Lower leg skin (tissue), 4 donors: ENCODE results near the gene APOC1. TPM values are rescaled to one million over a fixed set of nuclear protein-coding genes. Genes with fewer than 3 reads are reported as not detected.
A peak's percentile ranks its signal among the peaks of the same experiment; 100 is the strongest.
"Not testable (repeated sequence)": the region's sequence is repeated elsewhere in the genome, so short reads cannot be mapped to it uniquely, and the experiment has no call there.

Source experiments
- DNase-seq, 2 donors: peaks; one replicate each; pipeline ENCODE4 v3.0.0-alpha.2; 2019; ENCODE audit warnings: low spot score in 2 of 2
- H3K4me3 ChIP-seq: fragments of 200-600 bp; sonication (generic); 2 replicates; pipeline ENCODE4 v1.5.1; 2017; ENCODE audit warnings: mild to moderate bottlenecking, low read depth; ENCODE audit not compliant: poor library complexity, severe bottlenecking
- CTCF ChIP-seq, 3 donors: fragments of 450-650 bp; IDR thresholded peaks; one replicate each; pipeline ENCODE4 v1.5.1; 2016; ENCODE audit warnings: antibody characterized with exemption in 3 of 3, mild to moderate bottlenecking in 3 of 3, moderate library complexity in 2 of 3
- POLR2A ChIP-seq, 2 donors: fragments of 450-650 bp; IDR thresholded peaks; one replicate each; pipeline ENCODE4 v1.6.1; 2016 to 2017; ENCODE audit warnings: antibody characterized with exemption in 2 of 2, mild to moderate bottlenecking in 1 of 2, moderate library complexity in 1 of 2
- WGBS, 2 donors: methylation state at CpG; one replicate each; pipeline ENCODE4 v1.1.5; 2018; 5-methylcytosine and 5-hydroxymethylcytosine counted together
- intact Hi-C: fragments of 100-400 bp; cut with DNase I; formaldehyde crosslinking; loops from one replicate; pipeline ENCODE4 v1.15.0; 2023; ENCODE audit warnings: low total_unique reads
- total RNA-seq, 4 donors: library from RNA; depleted of rRNA; stranded (reverse); fragments of >200 nt; gene quantifications; one replicate each; pipeline ENCODE4 v1.1.0, GENCODE V29; 2016

The APOC1 gene
- total RNA-seq, 4 donors from 2014 or later = 17.1 to 35.5 (median 28.8) TPM

GRCh38 chr19:44887648-44888047 is 26.8 kb upstream of the APOC1 start:
- H3K4me3 ChIP-seq = no peak overlapping the region
- no peak for DNase-seq
- intact Hi-C loops = no loop called here
- TF ChIP-seq POLR2A (IDR thresholded peaks at IDR 0.05) (no peak), CTCF (IDR thresholded peaks at IDR 0.05) (no peak)
- WGBS, 2 donors = 81 to 84% methylated on average over 4 of the region's 4 CpGs

DNA sequence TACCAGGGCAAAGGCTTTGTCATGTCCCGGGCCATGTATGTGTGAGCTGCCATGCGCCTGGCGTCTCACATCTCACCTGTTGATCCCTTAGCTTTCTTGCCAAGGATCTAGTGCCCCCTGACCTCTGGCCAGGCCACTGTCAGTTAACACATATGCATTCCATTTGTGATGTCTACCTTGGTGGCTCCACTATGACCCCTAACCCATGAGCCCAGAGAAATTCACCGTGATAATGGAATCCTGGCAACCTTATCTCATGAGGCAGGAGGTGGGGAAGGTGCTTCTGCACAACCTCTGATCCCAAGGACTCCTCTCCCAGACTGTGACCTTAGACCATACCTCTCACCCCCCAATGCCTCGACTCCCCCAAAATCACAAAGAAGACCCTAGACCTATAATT is 26.1 kb upstream of the APOC1 start:
- WGBS, 2 donors = 88 to 93% methylated on average over 4 of the region's 5 CpGs
- H3K4me3 ChIP-seq, intact Hi-C loops, DNase-seq: not testable (repeated sequence)

DNA sequence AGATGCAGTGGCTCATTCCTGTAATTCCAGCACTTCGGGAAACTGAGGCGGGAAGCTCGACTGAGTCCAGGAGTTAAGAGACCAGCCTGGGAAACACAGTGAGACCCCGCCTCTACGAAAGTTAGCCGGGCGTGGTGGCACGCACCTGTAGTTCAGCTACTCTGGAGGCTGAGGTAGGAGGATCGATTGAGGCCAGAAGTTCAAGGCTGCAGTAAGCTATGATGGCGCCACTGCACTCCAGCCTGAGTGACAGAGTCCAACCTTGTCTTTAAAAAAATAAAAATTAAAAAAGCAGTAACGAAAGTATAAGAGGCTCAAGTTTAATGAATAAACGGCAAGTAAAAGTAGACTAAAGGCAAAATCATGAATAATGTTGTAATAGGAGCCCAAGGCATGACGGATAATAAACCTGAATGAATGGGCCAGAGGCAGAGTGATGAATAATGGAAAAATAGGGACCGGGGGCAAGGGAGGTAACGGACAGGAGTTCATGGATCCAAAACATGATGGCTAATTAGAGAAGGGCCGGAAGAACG is 24.5 kb upstream of the APOC1 start:
- TF ChIP-seq CTCF (IDR thresholded peaks at IDR 0.05) (no peak), POLR2A (IDR thresholded peaks at IDR 0.05) (no peak)
- H3K4me3 ChIP-seq = peak overlapping the region; percentile 20
- no peak for DNase-seq
- intact Hi-C loops = no loop called here
- 51 to 55% methylated on average over 17 of the region's 17 CpGs for whole genome bisulfite sequencing, 2 donors

GRCh38 chr19:44890366-44891015 is 23.9 kb upstream of the APOC1 start:
- 0 to 1% methylated on average over 38 to 40 of the region's 40 CpGs for WGBS, 2 donors
- peak overlapping the region; percentile 20 for H3K4me3 ChIP-seq

DNA sequence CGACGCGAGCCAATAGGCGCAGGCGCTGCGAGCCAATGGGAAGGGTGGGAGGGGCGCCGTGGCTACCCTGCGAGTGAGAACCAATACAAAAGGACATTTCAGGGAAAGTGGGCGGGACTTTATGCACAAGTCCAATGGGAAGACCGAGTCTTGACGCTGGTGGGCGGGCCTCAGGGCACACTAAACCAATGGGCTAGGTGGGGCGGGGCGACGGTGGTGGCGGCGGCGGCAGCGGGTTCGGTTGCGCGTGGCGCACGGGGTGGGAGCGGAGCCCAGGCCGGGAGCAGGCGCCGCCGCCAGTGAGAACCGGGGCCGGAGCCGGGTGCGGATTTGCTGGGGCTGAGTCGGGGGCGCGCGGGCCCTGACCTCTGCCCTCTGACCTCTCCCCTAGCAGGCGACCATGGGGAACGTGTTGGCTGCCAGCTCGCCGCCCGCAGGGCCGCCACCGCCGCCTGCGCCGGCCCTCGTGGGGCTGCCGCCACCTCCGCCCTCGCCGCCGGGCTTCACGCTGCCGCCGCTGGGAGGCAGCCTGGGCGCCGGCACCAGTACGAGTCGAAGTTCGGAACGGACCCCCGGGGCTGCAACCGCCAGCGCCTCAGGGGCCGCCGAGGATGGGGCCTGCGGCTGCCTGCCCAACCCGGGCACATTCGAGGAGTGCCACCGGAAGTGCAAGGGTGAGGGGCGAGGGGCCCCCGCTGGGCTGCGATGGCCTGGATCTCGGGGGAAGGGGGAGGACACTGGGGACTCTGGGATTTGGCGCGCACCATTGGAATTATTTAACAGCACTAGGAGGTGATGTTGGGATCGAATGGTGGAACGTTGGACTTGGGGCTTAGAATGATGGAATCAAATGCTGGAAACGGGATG is 23.2 kb upstream of the APOC1 start, which contains the start of gene TOMM40:
Gene TOMM40, plus strand, starts transcription at position 239 of the 867 bp plus-strand sequence. Its CDS starts 162 bp downstream, at position 401.
- 0 to 2% methylated on average over 36 to 63 of the region's 81 CpGs for WGBS, 2 donors
- peak in 1 of 2 donors; percentile 100 for DNase-seq
- intact Hi-C loops = no loop called here
- peak within 1 kb of the TSS; percentile 94 for H3K4me3 ChIP-seq
- no peak for TF ChIP-seq POLR2A (IDR thresholded peaks at IDR 0.05)
- no peak for TF ChIP-seq CTCF (IDR thresholded peaks at IDR 0.05)

More at GRCh38 chr19:44890366-44891015, 23.9 kb upstream of the APOC1 start:
- TF ChIP-seq CTCF (IDR thresholded peaks at IDR 0.05) (no peak), POLR2A (IDR thresholded peaks at IDR 0.05) (no peak)
- intact Hi-C loops = no loop called here
- DNase-seq = peak in 1 of 2 donors; percentile 100

- TF ChIP-seq CTCF (IDR thresholded peaks at IDR 0.05) (no peak), POLR2A (IDR thresholded peaks at IDR 0.05) (no peak)
- no peak overlapping the region for H3K4me3 ChIP-seq
- 88% methylated on average over 7 of the region's 7 CpGs for WGBS, 2 donors
- DNase-seq = no peak
- intact Hi-C loops = no loop called here
Observed at GRCh38 chr19:44892932-44893331, 21.5 kb upstream of the APOC1 start.
